Renal cortical epithelial cell (primary cell): ENCODE measurements around the gene KAT6B. TPM values are rescaled to one million over a fixed set of nuclear protein-coding genes. Genes with fewer than 3 reads are reported as not detected.

Source experiments
- DNase-seq: peaks from one replicate; pipeline ENCODE4 v3.0.0-alpha.2; 2011; ENCODE audit warnings: low read depth
- total RNA-seq: library from RNA; depleted of rRNA; stranded (reverse); fragments of >200 nt; gene quantifications from 2 replicates; pipeline ENCODE4 v1.2.3, GENCODE V29; 2014

The KAT6B gene
- total RNA-seq, 1 donor from 2014 or later = 33.1 TPM

GRCh38 chr10:75013522-75013921 lies 187.1 kb downstream of the KAT6B start:
- DNase-seq = no peak

GRCh38 chr10:75014516-75015230 lies 188.3 kb downstream of the KAT6B start:
- DNase-seq = no peak

- no peak for DNase-seq
Observed at GRCh38 chr10:75015442-75015841, 189.0 kb downstream of the KAT6B start.

- no peak for DNase-seq
Observed at GRCh38 chr10:75016325-75016724, 189.9 kb downstream of the KAT6B start.

GRCh38 chr10:75018251-75018650 lies 191.9 kb downstream of the KAT6B start:
- no peak for DNase-seq

- no peak for DNase-seq
Observed at GRCh38 chr10:75018686-75019307, 192.4 kb downstream of the KAT6B start.

GRCh38 chr10:75019370-75019769 lies 193.0 kb downstream of the KAT6B start:
- peak; percentile 36 for DNase-seq

- DNase-seq = no peak
Observed at GRCh38 chr10:75020168-75020567, 193.8 kb downstream of the KAT6B start.

- no peak for DNase-seq
Observed at GRCh38 chr10:75021379-75022249, 195.2 kb downstream of the KAT6B start.

GRCh38 chr10:75023074-75023473 lies 196.7 kb downstream of the KAT6B start:
- no peak for DNase-seq

- no peak for DNase-seq
Observed at GRCh38 chr10:75024971-75025523, 198.6 kb downstream of the KAT6B start.

- DNase-seq = no peak
Observed at GRCh38 chr10:75028049-75028448, 201.6 kb downstream of the KAT6B start.

- no peak for DNase-seq
Observed at GRCh38 chr10:75028748-75029147, 202.3 kb downstream of the KAT6B start.

- DNase-seq = no peak
Observed at GRCh38 chr10:75029420-75029819, 203.0 kb downstream of the KAT6B start.

- DNase-seq = no peak
Observed at GRCh38 chr10:75029857-75030256, 203.5 kb downstream of the KAT6B start.

GRCh38 chr10:75030371-75030770 lies 204.0 kb downstream of the KAT6B start:
- DNase-seq = no peak

- no peak for DNase-seq
Observed at GRCh38 chr10:75032119-75032518, 205.7 kb downstream of the KAT6B start.

- DNase-seq = no peak
Observed at GRCh38 chr10:75032813-75033212, 206.4 kb downstream of the KAT6B start.

- no peak for DNase-seq
Observed at GRCh38 chr10:75033399-75034130, 207.2 kb downstream of the KAT6B start.

GRCh38 chr10:75034131-75034512 lies 207.7 kb downstream of the KAT6B start:
- DNase-seq = no peak

- DNase-seq = no peak
Observed at GRCh38 chr10:75034714-75035258, 208.4 kb downstream of the KAT6B start.
